Measurements from ENCODE around the gene SERINC2.

SERINC2 gene

GRCh38 chr1:31396633-31397351 lies 16.2 kb upstream of the SERINC2 start:
- Histone ChIP-seq H3K4me1 (no peaks in the 10 kb centered on the region; the same call in 1 of the 2 replicates), H3K9me3 (no peaks in the 10 kb centered on the region), H3K4me3 (no peak overlapping the region), H3K36me3 (replicated peaks) (no peaks in the 10 kb centered on the region), H3K27me3 (ENCODE audit: low read depth) (no peaks in the 10 kb centered on the region)
- in situ Hi-C loops (cut with MboI; ENCODE audit: low sequenced_read_pairs): loop anchor here (10.0 kb wide), 1 partner anchor 148 kb away; no protein-coding TSS in a partner anchor
- DNase-seq (ENCODE audit: low spot score in 2 of 2): no peak

- H3K9me3 ChIP-seq: no peaks in the 10 kb centered on the region
- no peak for DNase-seq (ENCODE audit: low spot score in 2 of 2)
- no peaks in the 10 kb centered on the region; the same call in 1 of the 2 replicates for H3K4me1 ChIP-seq
- no peaks in the 10 kb centered on the region for H3K36me3 ChIP-seq (replicated peaks)
- no peak overlapping the region for H3K4me3 ChIP-seq
- no peaks in the 10 kb centered on the region for H3K27me3 ChIP-seq (ENCODE audit: low read depth)
- in situ Hi-C loops (cut with MboI; ENCODE audit: low sequenced_read_pairs): loop anchor here (10.0 kb wide), 1 partner anchor 147 kb away; no protein-coding TSS in a partner anchor
Measured at GRCh38 chr1:31397360-31398095, 15.5 kb upstream of the SERINC2 start.

DNA sequence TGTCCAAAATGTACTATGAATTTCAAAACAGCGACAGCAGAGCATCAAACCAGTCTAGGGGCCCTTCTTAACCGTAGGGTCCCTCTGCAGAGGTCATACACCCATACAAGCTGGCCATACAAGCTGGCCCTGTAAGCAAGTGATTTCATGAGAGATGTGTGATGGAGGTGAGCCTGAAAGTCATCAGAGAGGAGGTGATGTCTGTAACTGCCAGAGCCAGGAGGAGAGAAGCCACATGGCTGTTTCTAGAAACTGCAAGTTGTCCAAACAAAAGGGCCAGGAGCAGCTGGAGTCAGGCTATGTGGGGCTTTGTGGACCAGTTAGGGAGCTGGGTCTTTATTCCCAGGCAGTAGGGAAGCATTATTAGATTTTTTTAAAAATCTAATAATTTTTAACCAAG lies 14.8 kb upstream of the SERINC2 start:
- Histone ChIP-seq H3K36me3 (replicated peaks) (no peaks in the 10 kb centered on the region), H3K27me3 (ENCODE audit: low read depth) (no peaks in the 10 kb centered on the region), H3K4me1 (no peaks in the 10 kb centered on the region; the same call in 1 of the 2 replicates), H3K4me3 (no peak overlapping the region), H3K9me3 (no peaks in the 10 kb centered on the region)
- in situ Hi-C loops (cut with MboI; ENCODE audit: low sequenced_read_pairs): loop anchor here (10.0 kb wide), 1 partner anchor 147 kb away; no protein-coding TSS in a partner anchor
- no peak for DNase-seq (ENCODE audit: low spot score in 2 of 2)

DNA sequence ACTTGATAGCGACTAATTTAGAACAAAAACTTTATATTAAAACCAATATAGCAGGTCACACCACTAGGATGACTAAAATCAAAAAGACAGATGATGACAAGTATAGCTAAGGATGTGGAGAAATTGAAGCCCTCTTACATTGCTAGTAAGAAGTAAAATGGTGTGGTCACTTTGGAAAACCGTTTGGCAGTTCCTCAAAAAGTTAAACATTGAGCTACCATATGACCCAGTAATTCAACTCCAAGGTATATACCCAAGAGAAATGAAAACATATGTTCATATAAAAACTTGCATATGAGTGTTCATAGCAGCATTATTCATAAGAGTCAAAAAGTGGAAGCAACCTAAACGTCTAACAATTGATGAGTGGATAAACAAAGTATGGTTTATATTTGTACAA lies 13.0 kb upstream of the SERINC2 start:
- Histone ChIP-seq H3K27me3 (ENCODE audit: low read depth) (no peaks in the 10 kb centered on the region), H3K36me3 (replicated peaks) (no peaks in the 10 kb centered on the region), H3K9me3 (no peaks in the 10 kb centered on the region), H3K4me1 (no peaks in the 10 kb centered on the region), H3K4me3 (no peak overlapping the region)
- in situ Hi-C loops (cut with MboI; ENCODE audit: low sequenced_read_pairs): loop anchor here (10.0 kb wide), 1 partner anchor 145 kb away; no protein-coding TSS in a partner anchor
- no peak for DNase-seq (ENCODE audit: low spot score in 2 of 2)

DNA sequence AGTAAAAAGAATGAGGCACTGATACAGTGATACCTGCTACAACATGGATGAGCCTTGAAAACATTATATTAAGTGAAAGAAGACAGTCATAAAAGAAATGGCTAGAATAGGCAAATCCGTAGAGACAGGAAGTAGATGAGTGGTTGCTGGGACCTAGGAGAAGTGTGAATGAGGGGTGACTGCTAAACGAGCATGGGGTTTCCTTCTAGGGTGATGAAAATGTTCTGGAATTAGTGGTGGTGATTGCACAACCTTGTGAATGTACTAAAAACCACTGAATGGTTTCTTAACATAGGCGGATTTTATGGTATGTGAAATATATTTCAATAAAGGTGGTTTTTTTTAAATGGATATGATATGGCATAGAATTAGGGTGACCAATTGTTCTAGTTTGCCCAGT lies 12.6 kb upstream of the SERINC2 start:
- DNase-seq (ENCODE audit: low spot score in 2 of 2): no peak
- H3K4me1 ChIP-seq: no peaks in the 10 kb centered on the region
- H3K9me3 ChIP-seq: no peaks in the 10 kb centered on the region
- no peaks in the 10 kb centered on the region for H3K36me3 ChIP-seq (replicated peaks)
- H3K4me3 ChIP-seq: no peak overlapping the region
- in situ Hi-C loops (cut with MboI; ENCODE audit: low sequenced_read_pairs): no loop called here
- no peaks in the 10 kb centered on the region for H3K27me3 ChIP-seq (ENCODE audit: low read depth)

GRCh38 chr1:31401241-31401640 lies 11.8 kb upstream of the SERINC2 start:
- H3K36me3 ChIP-seq (replicated peaks): no peaks in the 10 kb centered on the region
- H3K27me3 ChIP-seq (ENCODE audit: low read depth): no peaks in the 10 kb centered on the region
- no peak overlapping the region for H3K4me3 ChIP-seq
- DNase-seq (ENCODE audit: low spot score in 2 of 2): no peak
- H3K9me3 ChIP-seq: no peaks in the 10 kb centered on the region
- H3K4me1 ChIP-seq: no peaks in the 10 kb centered on the region
- in situ Hi-C loops (cut with MboI; ENCODE audit: low sequenced_read_pairs): no loop called here

DNA sequence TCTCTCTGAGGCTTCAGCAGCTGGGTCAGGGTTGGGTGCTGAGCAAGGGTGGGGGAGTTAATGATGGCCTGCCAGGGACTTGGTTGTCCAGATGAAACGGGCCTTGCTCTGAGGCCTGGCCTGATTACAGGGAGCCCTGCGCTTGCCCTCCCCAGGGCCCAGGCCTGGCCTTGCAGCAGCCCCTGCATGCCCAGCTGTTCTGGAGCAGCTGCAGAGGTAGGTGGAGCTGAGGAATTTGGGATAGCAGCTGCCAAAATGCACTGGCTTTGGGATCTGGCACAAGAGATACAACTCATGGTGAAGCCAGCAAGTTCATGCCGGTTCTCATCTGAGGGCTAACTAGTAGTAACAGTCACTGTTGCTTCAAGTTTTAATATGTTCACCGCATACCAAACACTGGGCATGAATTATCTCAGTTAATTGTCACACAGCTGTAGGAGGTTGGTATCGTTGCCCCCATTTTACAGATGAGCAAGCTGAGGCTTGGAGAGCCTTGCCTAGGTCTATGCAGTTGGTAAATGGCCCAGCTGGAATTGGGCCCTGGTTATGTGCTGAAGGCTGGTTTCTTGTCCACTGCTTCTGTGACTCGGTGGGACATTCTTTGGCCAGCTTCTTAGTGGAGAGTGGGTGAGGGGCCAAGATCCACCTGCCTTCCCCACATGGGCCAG lies 7.3 kb upstream of the SERINC2 start:
- no peaks in the 10 kb centered on the region for H3K27me3 ChIP-seq (ENCODE audit: low read depth)
- no peak overlapping the region for H3K4me3 ChIP-seq
- H3K36me3 ChIP-seq (replicated peaks): no peaks in the 10 kb centered on the region
- no peaks in the 10 kb centered on the region for H3K4me1 ChIP-seq
- in situ Hi-C loops (cut with MboI; ENCODE audit: low sequenced_read_pairs): no loop called here
- H3K9me3 ChIP-seq: no peaks in the 10 kb centered on the region
- DNase-seq (ENCODE audit: low spot score in 2 of 2): no peak

GRCh38 chr1:31407029-31407626 lies 5.9 kb upstream of the SERINC2 start:
- Histone ChIP-seq H3K27me3 (ENCODE audit: low read depth) (no peaks in the 10 kb centered on the region), H3K4me1 (no peaks in the 10 kb centered on the region), H3K4me3 (no peak overlapping the region), H3K36me3 (replicated peaks) (no peaks in the 10 kb centered on the region), H3K9me3 (no peaks in the 10 kb centered on the region)
- DNase-seq (ENCODE audit: low spot score in 2 of 2): no peak
- in situ Hi-C loops (cut with MboI; ENCODE audit: low sequenced_read_pairs): no loop called here

DNA sequence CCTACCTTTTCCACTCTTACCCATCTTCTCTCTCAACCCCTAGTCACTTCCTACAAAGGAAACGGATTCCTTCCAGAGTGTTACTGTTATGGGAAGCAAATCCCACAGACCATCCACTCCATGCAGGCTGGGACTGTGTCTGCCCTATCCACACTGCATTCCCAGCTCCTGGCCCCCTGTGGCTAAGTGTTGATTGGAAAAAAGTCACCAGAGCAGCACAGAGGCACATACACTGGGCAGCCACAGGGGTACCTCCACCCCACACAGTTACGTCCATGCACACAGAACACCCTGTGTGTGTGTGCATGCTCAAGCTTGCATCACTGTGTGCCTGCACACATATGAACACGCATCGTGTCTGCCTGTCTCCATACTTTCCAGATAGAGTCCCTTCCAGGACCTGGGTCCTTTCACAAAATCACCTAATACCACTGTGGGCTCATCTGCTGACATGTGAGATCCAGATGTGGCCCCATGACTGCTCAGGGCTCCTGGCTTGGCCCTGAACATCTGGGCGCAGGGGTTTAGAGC lies 4.2 kb upstream of the SERINC2 start:
- Histone ChIP-seq H3K36me3 (replicated peaks) (no peaks in the 10 kb centered on the region), H3K27me3 (ENCODE audit: low read depth) (no peaks in the 10 kb centered on the region), H3K9me3 (no peaks in the 10 kb centered on the region), H3K4me1 (no peaks in the 10 kb centered on the region), H3K4me3 (no peak overlapping the region)
- DNase-seq (ENCODE audit: low spot score in 2 of 2): no peak
- in situ Hi-C loops (cut with MboI; ENCODE audit: low sequenced_read_pairs): no loop called here

GRCh38 chr1:31409946-31410858 lies 2.8 kb upstream of the SERINC2 start:
- no peaks in the 10 kb centered on the region for H3K36me3 ChIP-seq (replicated peaks)
- H3K9me3 ChIP-seq: no peaks in the 10 kb centered on the region
- H3K4me3 ChIP-seq: no peak overlapping the region
- no peaks in the 10 kb centered on the region for H3K27me3 ChIP-seq (ENCODE audit: low read depth)
- in situ Hi-C loops (cut with MboI; ENCODE audit: low sequenced_read_pairs): no loop called here
- H3K4me1 ChIP-seq: no peaks in the 10 kb centered on the region; the same call in 1 of the 2 replicates
- DNase-seq (ENCODE audit: low spot score in 2 of 2): no peak

DNA sequence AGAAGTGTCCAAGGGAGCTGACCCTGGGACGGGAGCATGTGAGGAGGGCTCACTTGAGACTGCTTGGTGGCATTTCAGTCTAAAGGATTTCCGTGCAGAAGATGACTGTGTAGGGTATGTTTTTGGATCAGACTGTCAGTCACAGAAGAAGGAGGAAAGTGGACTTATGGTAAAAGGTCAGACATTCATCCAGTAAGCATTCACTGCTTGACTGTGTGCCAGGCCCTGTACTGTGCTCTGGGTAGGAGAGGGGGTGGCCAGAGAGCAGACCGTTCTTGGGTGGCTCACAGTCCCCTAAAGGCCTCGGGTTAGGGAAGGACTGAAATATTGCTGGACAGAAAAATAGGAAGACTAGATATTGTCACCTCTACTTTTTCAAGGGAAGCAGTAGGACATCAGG lies 2.1 kb upstream of the SERINC2 start:
- Histone ChIP-seq H3K4me3 (no peak overlapping the region), H3K36me3 (replicated peaks) (no peaks in the 10 kb centered on the region), H3K9me3 (no peaks in the 10 kb centered on the region), H3K4me1 (no peaks in the 10 kb centered on the region; the same call in 1 of the 2 replicates), H3K27me3 (ENCODE audit: low read depth) (no peaks in the 10 kb centered on the region)
- DNase-seq (ENCODE audit: low spot score in 2 of 2): no peak
- in situ Hi-C loops (cut with MboI; ENCODE audit: low sequenced_read_pairs): no loop called here

- in situ Hi-C loops (cut with MboI; ENCODE audit: low sequenced_read_pairs): no loop called here
- no peak overlapping the region for H3K4me3 ChIP-seq
Measured at GRCh38 chr1:31412205-31412604, 808 bp upstream of the SERINC2 start.

More at GRCh38 chr1:31412205-31412604, 808 bp upstream of the SERINC2 start:
- Histone ChIP-seq H3K9me3 (no peaks in the 10 kb centered on the region), H3K36me3 (replicated peaks) (no peaks in the 10 kb centered on the region), H3K4me1 (no peaks in the 10 kb centered on the region; the same call in 1 of the 2 replicates), H3K27me3 (ENCODE audit: low read depth) (no peaks in the 10 kb centered on the region)
- DNase-seq (ENCODE audit: low spot score in 2 of 2): no peak
